Measurements from ENCODE around the gene OBSCN. TPM values are rescaled to one million over a fixed set of nuclear protein-coding genes. Genes with fewer than 3 reads are reported as not detected.
A peak's percentile ranks its signal among the peaks of the same experiment; 100 is the strongest.

Gene OBSCN
- total and polyA plus RNA-seq, 2 of the 13 experiments (the other 11 are each of a cell fraction or from before 2014, with no cell fraction given): 0.20 TPM

DNA sequence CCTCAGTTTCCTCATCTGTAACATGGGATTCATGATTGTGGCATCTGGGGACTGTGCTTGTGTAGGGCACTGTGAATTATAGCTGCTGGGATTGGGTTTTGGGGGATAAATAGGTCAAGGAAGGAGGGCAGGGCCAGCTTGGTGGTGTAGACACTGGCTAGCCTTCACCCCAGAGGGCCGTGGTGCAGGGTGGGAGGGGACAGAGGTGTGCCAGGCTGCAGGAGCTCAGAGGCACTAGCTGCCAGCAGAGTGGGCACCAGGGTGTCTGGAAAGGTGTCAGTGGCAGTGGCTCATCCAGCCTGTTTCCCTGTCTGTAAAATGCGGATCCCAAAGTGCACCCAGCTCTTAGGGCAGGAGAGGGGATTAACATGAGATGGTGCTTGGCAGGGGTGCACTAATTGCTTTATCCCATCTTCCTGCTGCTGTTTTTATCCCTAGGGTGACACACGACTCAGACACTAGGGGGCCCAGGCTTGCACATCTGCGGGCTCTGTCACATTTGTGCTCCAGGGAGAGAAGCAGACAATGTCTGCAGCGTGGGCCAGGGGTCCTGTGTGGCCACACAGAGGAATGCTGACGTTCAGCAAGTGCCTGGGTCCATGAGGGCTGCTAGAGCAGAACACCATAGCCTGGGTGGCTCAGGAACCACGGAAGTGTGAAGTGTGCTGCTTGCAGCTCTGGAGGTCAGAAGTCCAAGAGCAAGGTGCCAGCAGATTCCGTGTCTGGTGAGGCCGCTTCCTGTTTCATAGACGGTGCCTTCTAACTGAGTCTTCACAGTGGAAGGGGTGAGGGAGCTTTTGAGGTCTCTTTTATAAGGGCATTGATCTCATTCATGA lies 19.3 kb downstream of the OBSCN start (continued):
- TF ChIP-seq, protein P1, sequence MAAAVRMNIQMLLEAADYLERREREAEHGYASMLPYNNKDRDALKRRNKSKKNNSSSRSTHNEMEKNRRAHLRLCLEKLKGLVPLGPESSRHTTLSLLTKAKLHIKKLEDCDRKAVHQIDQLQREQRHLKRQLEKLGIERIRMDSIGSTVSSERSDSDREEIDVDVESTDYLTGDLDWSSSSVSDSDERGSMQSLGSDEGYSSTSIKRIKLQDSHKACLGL (CRISPR knock-in tag; IDR thresholded peaks at IDR 0.05): no peak
- TF ChIP-seq TBX3 (IDR thresholded peaks at IDR 0.05; ENCODE audit: borderline replicate concordance) (0 out of 2 replicates have a peak, but pooled peaks have one; percentile 17), SALL1 (CRISPR knock-in tag; IDR thresholded peaks at IDR 0.05) (peak; percentile 28; the same call in 1 of the 2 replicates), GABPA (IDR thresholded peaks at IDR 0.05; ENCODE audit: low read depth, low read length) (no peak), GABPA (CRISPR knock-in tag; IDR thresholded peaks at IDR 0.05; ENCODE audit: low read depth) (peak; percentile 20; the same call in 1 of the 2 replicates), ELF3 (CRISPR knock-in tag; IDR thresholded peaks at IDR 0.05) (0 out of 2 replicates have a peak, but pooled peaks have one; percentile 11), POGZ (CRISPR knock-in tag; IDR thresholded peaks at IDR 0.05) (no peak), STAG1 (CRISPR knock-in tag; IDR thresholded peaks at IDR 0.05) (peak; percentile 45; the same call in 1 of the 2 replicates), MED8 (CRISPR knock-in tag; IDR thresholded peaks at IDR 0.05; ENCODE audit: insufficient replicate concordance) (peak; percentile 15), SNAPC2 (CRISPR knock-in tag; IDR thresholded peaks at IDR 0.05) (no peak), SMC3 (IDR thresholded peaks at IDR 0.05; ENCODE audit: low read length) (peak; percentile 38), ZNF138 (CRISPR knock-in tag; IDR thresholded peaks at IDR 0.05; ENCODE audit: low read depth) (no peak), TMF1 (CRISPR knock-in tag; IDR thresholded peaks at IDR 0.05; ENCODE audit: low read depth) (no peak), SMAD3 (CRISPR knock-in tag; IDR thresholded peaks at IDR 0.05) (no peak), ZNF329 (CRISPR knock-in tag; IDR thresholded peaks at IDR 0.05; ENCODE audit: low read depth) (no peak)
- TF ChIP-seq, protein P2, sequence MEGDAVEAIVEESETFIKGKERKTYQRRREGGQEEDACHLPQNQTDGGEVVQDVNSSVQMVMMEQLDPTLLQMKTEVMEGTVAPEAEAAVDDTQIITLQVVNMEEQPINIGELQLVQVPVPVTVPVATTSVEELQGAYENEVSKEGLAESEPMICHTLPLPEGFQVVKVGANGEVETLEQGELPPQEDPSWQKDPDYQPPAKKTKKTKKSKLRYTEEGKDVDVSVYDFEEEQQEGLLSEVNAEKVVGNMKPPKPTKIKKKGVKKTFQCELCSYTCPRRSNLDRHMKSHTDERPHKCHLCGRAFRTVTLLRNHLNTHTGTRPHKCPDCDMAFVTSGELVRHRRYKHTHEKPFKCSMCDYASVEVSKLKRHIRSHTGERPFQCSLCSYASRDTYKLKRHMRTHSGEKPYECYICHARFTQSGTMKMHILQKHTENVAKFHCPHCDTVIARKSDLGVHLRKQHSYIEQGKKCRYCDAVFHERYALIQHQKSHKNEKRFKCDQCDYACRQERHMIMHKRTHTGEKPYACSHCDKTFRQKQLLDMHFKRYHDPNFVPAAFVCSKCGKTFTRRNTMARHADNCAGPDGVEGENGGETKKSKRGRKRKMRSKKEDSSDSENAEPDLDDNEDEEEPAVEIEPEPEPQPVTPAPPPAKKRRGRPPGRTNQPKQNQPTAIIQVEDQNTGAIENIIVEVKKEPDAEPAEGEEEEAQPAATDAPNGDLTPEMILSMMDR (CRISPR knock-in tag; IDR thresholded peaks at IDR 0.05): peak; percentile 63
- TF ChIP-seq, protein P3, sequence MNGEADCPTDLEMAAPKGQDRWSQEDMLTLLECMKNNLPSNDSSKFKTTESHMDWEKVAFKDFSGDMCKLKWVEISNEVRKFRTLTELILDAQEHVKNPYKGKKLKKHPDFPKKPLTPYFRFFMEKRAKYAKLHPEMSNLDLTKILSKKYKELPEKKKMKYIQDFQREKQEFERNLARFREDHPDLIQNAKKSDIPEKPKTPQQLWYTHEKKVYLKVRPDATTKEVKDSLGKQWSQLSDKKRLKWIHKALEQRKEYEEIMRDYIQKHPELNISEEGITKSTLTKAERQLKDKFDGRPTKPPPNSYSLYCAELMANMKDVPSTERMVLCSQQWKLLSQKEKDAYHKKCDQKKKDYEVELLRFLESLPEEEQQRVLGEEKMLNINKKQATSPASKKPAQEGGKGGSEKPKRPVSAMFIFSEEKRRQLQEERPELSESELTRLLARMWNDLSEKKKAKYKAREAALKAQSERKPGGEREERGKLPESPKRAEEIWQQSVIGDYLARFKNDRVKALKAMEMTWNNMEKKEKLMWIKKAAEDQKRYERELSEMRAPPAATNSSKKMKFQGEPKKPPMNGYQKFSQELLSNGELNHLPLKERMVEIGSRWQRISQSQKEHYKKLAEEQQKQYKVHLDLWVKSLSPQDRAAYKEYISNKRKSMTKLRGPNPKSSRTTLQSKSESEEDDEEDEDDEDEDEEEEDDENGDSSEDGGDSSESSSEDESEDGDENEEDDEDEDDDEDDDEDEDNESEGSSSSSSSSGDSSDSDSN (CRISPR knock-in tag; IDR thresholded peaks at IDR 0.05): 0 out of 2 replicates have a peak, but pooled peaks have one; percentile 26
- TF ChIP-seq, protein P4, sequence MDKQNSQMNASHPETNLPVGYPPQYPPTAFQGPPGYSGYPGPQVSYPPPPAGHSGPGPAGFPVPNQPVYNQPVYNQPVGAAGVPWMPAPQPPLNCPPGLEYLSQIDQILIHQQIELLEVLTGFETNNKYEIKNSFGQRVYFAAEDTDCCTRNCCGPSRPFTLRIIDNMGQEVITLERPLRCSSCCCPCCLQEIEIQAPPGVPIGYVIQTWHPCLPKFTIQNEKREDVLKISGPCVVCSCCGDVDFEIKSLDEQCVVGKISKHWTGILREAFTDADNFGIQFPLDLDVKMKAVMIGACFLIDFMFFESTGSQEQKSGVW (CRISPR knock-in tag; IDR thresholded peaks at IDR 0.05; ENCODE audit: borderline replicate concordance): no peak
- TF ChIP-seq, protein P5, sequence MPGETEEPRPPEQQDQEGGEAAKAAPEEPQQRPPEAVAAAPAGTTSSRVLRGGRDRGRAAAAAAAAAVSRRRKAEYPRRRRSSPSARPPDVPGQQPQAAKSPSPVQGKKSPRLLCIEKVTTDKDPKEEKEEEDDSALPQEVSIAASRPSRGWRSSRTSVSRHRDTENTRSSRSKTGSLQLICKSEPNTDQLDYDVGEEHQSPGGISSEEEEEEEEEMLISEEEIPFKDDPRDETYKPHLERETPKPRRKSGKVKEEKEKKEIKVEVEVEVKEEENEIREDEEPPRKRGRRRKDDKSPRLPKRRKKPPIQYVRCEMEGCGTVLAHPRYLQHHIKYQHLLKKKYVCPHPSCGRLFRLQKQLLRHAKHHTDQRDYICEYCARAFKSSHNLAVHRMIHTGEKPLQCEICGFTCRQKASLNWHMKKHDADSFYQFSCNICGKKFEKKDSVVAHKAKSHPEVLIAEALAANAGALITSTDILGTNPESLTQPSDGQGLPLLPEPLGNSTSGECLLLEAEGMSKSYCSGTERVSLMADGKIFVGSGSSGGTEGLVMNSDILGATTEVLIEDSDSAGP (CRISPR knock-in tag; IDR thresholded peaks at IDR 0.05; ENCODE audit: borderline replicate concordance): peak; percentile 28; the same call in 1 of the 2 replicates
